HG02678 (cell line): ENCODE results near the gene KARS1.

Experiments used
- ATAC-seq: cut with Tn5 transposase; IDR thresholded peaks from one replicate; pipeline ENCODE4 v1.9.1; 2021; ENCODE audit warnings: mild to moderate bottlenecking, moderate library complexity; ENCODE audit not compliant: unreplicated experiment

Gene KARS1

DNA sequence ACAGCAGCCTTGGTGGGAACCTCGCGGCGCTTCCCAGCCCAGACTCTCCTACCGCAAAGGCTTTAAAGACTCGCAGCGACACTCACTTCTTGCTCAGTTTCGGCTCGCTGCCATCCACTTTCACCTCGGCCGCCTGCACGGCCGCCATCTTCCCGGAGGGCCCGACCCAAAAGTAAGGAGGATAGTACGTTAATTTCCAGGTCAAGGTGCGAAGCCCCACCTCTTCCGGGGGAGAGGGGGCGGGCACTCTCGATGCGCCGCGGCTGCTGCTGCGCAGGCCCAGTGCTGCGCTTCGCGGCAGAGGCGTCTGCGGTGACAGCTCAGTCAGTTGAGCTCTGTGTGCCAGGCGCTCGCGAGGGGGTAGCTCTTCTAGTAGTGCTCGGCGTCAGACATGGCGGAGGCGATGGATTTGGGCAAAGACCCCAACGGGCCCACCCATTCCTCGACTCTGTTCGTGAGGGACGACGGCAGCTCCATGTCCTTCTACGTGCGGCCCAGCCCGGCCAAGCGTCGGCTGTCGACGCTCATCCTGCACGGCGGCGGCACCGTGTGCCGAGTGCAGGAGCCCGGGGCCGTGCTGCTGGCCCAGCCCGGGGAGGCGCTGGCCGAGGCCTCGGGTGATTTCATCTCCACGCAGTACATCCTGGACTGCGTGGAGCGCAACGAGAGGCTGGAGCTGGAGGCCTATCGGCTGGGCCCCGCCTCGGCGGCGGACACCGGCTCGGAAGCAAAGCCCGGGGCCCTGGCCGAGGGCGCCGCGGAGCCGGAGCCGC lies at the start of gene KARS1, which contains the start of gene TERF2IP:
KARS1 (minus strand) TSS at position 174 of the 773 bp plus-strand sequence; CDS start at position 148, 26 bp downstream.
TERF2IP (plus strand) TSS at position 282 of the 773 bp plus-strand sequence; CDS start at position 392, 110 bp downstream.
- ATAC-seq: peak; percentile 82

DNA sequence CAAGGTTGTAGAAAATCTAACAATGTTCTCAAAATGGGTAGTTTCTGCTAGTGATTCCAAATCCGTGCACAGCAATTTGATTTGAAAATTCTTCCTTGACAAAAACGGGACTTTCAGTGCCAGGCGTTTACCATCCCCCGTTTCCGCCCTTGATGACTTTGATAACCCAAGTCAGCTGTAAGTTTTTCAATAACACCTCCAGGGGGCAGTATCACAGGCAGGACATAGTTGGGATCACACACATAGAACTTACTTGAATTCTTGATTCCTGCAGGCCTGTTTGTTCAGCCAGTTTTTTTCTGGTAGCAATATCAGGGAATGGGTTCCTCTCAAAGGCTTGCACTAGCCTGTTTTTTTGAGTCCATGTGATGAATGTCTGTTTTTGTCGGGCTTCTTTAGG lies 48.2 kb upstream of the KARS1 start:
- ATAC-seq: no peak

DNA sequence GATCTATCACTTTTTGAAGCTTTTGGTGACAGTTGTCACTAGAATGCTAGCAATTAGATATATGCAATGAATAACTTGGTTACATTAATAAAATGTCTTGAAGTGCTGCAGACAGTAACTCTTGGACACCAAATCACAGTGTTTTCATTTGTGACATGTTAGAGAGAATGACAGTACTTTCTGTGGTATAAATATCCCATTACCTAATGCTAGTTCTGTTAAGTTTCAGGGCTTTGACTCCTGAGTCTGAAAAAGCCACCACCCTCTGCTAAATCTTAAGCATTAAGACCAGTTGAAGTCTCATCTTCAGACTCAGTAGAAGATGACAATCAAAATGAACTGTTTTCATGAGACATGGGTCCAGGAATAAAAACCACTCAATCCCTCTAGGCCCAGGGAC lies 39.9 kb upstream of the KARS1 start:
- no peak for ATAC-seq

DNA sequence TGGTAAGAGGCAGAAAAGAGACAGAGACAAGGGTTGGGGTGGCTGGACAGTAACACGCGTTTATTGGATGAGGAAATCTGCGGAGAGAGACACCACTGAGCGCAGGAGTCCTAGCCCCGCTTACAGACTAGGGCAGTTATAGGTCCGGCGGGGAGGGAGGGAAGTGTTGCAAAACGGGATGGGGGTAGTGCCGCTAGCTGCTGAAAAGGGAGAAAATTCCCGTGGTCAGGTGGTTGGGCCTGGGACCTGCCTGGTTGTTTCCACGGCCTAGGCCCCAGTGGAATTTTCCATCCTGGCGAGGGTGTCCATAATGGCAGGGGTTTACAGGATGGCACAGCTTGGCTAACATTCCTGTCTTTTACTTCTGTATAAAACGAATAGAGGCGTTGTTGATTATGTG lies 34.8 kb upstream of the KARS1 start:
- no peak for ATAC-seq

DNA sequence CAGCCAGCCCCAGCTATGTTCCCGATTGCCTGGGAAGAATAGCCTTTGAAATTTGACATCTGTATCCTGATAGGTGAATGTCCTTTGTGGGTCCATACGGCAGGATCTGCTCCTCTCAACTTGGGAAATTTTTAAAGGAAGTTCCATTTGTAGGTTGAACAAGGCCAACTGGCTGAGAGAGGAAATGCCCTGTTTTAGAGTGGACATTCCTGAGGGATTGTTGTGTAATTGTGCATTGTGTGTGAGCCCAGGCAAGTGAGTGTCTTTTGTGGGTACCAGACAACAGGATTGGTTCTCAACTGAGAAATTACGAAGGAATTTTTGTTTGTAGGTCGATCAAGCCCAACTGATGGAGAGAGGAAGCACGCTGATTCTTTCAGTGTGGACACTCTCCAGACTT lies 31.9 kb upstream of the KARS1 start:
- ATAC-seq: no peak

DNA sequence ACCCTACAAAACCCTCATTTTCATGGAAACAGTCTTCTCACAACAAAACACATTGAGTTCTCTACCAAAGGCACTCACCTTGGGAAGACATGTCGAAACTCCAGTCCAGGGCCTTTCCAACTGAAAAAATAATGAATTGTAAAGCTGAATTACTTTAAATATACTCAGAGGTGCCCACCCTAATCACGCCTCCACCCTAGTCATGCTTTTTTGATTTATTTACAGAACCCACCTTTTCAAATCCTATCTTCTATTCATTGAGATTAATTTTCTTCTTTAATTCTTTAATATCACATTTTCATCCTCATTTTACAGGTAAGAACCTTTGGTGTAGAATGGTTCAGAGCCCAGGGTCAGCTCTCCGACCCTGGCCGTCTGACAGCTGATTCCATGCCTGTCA lies 29.4 kb upstream of the KARS1 start, which contains the start of gene CPHXL2:
CPHXL2 (minus strand) TSS at position 101 of the 400 bp plus-strand sequence; CDS start at position 91, 10 bp downstream.
- ATAC-seq: no peak

DNA sequence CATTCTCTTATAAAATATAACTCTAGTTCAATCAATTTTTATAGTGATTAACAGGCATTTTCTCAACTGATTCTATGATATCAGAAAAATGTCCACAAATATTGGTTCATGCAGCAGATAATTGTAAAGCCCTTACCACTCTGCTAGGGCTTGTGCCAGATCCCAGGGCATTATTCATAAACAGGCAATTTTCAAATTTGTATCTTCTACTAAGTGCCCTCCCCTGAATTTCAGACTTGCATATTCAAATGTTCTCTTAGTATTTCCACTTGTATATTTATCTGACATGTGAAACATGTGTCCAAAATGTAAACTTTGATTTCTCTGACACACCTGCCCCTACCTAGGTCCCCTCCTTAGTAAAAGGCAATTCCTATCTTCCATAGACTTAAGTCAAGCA lies 20.0 kb upstream of the KARS1 start:
- no peak for ATAC-seq

DNA sequence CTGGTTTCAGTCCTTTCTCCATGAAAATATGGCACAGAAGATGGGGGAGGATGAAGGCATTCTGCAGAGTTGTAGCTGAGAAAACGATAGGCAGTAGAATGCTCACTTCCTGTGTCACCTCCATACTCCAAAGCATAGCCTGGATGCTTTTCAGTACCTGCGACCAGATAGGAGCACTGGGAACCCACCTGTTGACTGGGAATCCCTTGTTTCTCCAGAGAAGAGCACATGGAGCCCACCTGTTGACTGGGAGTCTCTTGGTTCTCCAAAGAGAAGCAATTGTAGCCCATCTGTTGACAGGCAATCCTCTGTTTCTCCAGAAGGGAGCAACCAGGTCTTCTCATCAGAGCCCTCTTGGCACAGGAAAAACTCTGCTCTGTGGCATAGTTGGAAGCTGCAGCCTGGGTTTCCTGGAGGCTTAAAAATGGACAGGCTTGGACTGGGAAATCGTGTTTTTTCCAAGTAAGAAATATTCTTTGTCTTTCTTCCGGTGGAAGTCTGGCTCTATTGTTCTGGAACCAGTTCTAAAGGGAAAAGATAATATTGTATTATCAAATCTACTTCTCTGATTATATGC lies 13.3 kb upstream of the KARS1 start:
- no peak for ATAC-seq

DNA sequence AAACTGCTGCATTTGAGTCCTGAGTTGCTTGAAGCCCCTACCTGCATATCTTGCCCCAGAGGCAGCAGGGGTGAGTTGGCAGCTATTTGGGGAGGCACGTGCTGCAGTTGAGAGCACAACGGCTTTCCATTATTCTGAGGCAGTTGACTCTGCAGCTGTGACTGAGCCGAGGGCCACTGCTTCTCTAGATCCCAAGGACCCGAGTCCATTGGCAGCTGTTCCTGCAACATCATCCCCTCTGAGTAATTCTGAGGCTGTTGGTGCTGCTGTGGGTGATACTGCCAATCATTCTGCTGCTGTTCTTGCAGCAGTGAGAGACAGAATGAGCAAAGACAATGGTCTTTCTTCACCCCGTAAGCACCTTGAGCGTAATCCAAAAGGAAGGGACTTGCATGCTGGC lies 12.9 kb upstream of the KARS1 start:
- no peak for ATAC-seq

DNA sequence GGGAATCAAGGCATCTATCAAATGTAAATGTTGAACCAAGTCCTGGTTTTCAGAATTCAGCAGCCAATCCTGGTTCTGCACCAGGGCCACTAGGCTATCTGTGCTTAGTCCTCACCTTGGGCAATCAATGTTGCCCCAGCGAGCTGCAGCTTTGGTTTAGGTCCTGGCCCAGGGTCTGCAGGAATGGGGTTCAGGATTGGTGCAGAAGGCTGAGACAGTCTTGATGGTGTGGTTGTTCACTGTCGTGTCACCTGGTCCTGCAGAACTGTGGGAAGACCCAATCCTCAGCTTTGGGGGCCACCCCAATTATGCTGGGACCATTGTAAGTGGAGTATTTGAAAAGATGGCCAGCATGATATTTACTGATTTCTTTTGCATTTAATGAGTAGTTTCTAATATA lies 10.7 kb upstream of the KARS1 start:
- ATAC-seq: no peak

DNA sequence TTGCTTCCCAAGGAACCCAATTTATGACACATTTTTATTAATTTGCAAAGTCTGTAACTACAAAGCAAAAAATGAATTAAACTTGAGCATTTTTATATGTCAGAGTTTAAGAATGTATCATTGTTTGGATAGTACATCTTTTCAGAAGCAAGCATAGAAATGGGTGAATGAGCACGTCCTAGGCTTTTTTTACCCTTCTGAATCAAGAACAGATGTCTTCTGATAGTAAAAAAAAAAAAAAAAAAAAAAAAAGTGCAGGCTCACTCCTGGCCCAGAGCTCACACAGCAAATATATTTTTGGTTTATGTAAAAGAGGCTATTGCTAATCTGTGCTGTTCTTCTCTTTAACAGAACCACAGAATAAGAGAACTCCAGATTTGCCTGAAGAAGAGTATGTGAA lies 6.5 kb upstream of the KARS1 start:
- no peak for ATAC-seq

DNA sequence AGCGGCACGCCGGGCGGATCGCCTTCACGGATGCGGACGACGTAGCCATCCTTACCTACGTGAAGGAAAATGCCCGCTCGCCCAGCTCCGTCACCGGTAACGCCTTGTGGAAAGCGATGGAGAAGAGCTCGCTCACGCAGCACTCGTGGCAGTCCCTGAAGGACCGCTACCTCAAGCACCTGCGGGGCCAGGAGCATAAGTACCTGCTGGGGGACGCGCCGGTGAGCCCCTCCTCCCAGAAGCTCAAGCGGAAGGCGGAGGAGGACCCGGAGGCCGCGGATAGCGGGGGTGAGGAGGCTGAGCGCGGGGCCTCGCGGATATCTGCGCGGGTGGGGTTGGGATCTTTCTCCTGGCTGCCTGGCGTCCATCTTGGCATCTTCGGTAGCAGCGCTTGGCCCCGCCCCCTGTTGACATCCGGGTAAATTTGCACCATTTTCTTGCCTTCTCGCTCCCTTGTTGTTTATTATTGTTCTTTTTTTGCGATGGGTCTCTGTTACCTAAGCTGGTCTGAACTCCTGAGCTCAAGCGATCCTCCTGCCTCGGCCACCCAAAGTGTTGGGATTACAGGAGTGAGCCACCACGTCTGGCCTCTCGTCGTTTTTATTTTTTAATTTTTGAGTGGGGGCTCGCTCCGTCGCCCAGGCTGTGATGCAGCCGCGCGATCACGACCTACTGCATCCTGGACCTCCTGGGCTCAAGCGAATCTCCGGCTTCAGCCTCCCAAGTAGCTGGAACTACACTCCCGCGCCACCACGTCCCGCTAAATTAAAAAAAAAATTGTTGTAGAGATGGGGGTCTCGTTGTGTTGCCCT lies 1.0 kb upstream of the KARS1 start:
- ATAC-seq: peak; percentile 33

DNA sequence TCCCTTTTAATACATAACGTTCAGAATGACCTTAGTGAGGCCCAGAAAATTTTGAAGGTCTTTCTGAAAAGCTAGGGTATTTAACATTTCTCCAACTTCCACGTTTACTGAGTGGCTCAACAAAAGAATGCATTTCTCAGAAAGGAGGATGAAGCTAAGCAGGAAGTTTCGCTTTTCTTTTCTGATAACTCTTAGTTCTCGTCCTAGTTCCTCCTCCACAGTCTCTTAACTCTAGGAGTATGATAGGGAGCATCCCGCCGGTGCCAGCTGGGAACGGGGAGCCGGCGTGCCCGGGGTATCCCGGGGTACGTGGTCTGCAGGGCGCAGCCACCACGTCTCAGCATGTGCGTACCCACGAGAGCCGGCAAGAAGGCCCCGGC lies 363 bp downstream of the KARS1 start:
- peak; percentile 20 for ATAC-seq

DNA sequence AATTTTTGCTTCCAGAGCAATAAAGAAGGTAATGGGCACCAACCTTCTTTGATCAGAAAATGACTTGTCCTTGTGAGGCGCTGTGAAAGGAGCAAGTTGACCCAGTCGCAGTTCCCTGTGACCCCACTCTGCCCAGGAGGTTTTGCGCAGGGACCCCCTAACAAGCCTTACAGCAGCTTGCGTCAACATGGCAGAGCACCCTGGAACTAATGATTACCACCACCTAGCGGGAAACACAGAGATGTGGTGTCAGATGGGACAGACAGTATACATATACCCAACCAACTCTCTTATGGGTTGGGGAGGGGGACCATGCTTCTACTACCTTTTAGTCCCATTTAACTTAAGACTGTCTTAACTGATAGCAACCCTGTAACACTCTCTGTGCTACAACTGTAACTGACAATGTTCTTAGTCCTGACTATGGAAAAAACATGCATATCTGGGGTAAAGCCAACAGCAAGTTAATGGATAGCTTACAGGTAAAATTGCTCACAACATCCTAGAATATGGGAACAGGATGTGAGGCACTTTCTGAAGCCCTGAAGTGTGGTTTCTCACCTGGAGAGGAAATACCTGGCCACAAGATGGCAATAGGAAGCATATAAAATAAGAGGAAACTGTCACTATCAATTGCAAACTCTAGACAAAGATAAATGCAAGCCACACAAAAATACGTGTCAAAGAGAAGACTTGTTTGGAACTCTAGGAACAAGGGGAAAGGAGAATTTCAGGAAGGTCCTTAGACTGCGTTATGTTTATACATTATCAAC lies 3.0 kb downstream of the KARS1 start:
- no peak for ATAC-seq

DNA sequence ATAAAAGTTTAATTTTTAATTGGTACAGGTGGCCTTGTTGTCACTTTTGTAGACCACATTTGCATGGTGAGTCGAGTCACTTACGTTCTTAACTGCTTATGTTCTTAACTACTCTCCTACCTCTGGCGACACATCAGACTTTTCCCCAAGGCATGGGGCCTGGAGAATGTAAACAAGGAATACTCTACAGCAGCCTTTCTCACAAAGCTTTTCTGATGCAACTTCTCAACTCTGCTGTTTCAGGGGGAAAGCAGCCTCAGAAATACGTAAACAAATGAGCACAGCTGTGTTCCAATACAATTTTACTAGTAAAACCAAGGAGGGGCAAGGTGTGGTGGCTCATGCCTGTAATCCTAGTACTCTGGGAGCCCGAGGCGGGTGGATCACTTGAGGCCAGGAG lies 6.9 kb downstream of the KARS1 start:
- ATAC-seq: no peak

DNA sequence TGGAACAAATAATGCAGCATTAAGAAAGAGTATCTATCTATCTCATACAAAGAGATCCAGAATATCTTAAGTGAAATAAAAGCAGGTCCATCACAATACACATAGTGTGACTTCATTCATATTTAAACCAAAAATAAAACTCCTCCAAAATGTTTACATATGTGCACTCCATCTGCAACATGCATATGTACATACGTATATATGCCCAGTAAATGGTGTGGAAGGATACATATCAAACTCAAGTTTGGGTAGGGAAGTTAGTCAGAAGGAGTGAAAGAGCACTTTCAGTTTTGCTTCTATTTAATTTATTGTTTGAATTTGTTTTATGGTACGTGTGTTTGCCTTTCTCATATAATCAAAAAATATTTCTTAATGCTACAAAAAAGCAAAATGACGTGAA lies 12.4 kb downstream of the KARS1 start:
- no peak for ATAC-seq

DNA sequence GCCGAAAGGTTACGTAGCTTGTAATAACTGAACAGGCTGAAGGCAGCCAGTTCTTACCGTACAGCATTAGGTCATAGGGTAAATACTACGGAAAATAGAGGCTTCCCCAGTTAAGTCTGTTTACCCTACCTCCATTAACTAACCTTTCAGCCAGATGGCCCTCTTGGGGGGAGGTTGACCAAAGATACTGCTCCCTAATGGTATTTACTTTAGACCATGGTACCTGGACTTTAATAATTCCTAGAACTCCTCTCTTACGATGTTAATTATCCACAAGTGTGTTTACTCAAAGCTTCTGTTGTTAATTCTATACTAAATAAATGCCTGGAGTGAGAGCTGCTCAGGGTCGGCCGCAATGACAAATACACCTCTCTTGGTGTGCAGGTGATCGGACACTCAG lies 14.6 kb downstream of the KARS1 start:
- no peak for ATAC-seq

DNA sequence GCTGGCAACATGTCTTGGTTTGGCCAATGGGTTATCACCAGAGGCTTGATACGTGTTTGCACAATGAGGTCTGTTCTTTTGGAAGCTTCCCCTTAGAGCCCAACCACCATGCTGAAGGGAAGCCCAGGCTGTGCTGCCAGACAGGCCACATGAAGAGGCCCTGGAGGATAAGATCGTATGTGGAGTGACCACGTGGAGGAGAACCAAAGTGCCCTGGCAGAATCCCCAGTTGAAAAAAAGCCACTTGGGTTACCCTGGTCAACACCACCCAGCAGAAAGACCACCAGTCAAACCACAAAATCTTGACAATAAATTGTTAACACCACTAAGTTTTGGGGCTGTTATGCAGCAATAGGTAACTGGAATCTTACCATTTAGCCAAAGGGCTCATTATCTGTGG lies 17.4 kb downstream of the KARS1 start:
- no peak for ATAC-seq

DNA sequence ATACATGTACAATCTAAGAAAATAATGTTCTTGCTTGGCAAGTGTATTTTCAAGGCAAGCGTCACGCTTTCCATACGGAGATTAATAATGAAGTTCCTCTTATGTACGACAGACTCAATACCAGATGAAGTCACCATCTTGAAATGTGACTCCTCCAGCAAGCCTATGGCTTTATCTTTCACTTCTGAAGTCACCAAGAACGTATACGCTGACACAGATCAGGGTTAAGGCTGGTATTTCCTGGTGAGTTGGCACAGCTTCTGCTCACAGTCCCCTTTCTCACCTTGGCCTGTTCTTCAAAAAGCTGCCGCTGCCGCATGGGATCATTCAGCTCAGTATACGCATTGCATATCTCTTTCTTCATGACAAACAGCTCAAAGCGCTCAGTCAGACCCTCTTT lies 18.3 kb downstream of the KARS1 start:
- ATAC-seq: no peak

DNA sequence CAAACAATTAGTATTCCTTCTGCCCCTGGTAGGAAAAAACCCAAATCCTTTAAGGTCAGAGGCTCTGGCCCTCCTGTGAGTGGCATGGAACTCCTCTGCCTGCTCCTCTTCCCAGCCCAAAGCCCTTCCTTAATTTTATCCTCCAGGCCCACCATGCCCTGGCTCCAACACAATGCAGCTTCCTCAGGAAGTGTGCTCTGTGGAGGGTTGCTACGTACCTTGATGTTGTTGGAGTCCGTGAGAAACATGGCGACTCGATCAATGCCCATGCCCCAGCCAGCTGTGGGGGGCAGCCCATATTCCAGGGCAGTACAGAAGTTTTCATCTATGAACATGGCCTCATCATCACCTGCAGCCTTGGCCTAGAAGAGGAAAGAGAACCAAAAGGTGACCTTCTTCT lies 19.1 kb downstream of the KARS1 start:
- no peak for ATAC-seq

DNA sequence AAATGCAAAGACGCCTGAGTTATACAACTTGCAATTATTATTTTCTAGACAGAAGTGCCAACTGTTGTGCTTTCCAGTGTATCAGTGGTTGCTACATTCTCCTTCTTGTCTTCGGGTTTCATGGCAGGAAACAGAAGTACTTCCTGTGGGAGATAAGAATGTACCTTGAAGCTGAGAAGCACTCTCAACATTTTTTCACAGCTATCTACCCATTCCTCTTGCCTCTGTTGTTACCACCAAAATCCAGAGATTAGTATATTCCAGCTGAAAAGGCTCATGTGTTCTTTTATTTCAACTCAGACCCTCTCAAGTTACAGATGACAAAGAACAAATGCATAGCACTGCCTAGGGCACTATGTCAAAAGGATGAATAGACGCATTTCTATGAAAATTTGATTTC lies 19.6 kb downstream of the KARS1 start:
- no peak for ATAC-seq
